ENCODE results near the gene RNF213. TPM values are rescaled to one million over a fixed set of nuclear protein-coding genes. Genes with fewer than 3 reads are reported as not detected.

The RNF213 gene
- polyA plus RNA-seq, 1 of the 3 experiments (the other 2 are of a cell fraction): 57.5 TPM

- Histone ChIP-seq H3K27ac (ENCODE audit: low read depth in 2 of 2, low read length in 1 of 2) (no peak overlapping the region), H3K4me3 (ENCODE audit: low read depth in 2 of 2, low read length in 1 of 2) (no peak overlapping the region), H3K27me3 (ENCODE audit: insufficient read depth) (no peaks in the 10 kb centered on the region), H3K36me3 (replicated peaks in 1 of 2; ENCODE audit: control insufficient read depth in 1 of 2, insufficient read depth in 2 of 2, low read length in 1 of 2) (peaks cover 17 to 37% of the 10 kb centered on the region in 2 experiments), H3K9ac (no peak overlapping the region), H3K79me2 (ENCODE audit: insufficient read depth) (peaks cover 8% of the 10 kb centered on the region), H3K9me2 (no peaks in the 10 kb centered on the region), H3F3A (replicated peaks; ENCODE audit: insufficient read depth) (no peaks in the 10 kb centered on the region), H3K4me1 (ENCODE audit: control insufficient read depth in 1 of 2, insufficient read depth in 2 of 2, low read depth in 1 of 2, low read length in 1 of 2) (no peaks in the 10 kb centered on the region; a peak in 1 of 4 replicates), H3K4me2 (no peak overlapping the region), H3K9me3 (no peaks in the 10 kb centered on the region), H4K20me1 (ENCODE audit: insufficient read depth) (peaks cover 4% of the 10 kb centered on the region; the same call in 1 of the 2 replicates), H2AFZ (ENCODE audit: low read depth) (no peak overlapping the region)
- TF ChIP-seq RCOR1 (IDR thresholded peaks at IDR 0.05; ENCODE audit: low read length): no peak
- TF ChIP-seq MEF2A (IDR thresholded peaks at IDR 0.05; ENCODE audit: borderline replicate concordance, low read depth): no peak
- no peak for TF ChIP-seq NRF1 (IDR thresholded peaks at IDR 0.05; ENCODE audit: low read depth, low read length)
- no peak for TF ChIP-seq EZH2phosphoT487 (IDR thresholded peaks at IDR 0.05; ENCODE audit: borderline replicate concordance, low read depth)
- TF ChIP-seq SIN3A (IDR thresholded peaks at IDR 0.05; ENCODE audit: borderline replicate concordance, low read depth, low read length): no peak
- no peak for TF ChIP-seq REST (IDR thresholded peaks at IDR 0.05; ENCODE audit: low read depth, low read length)
- no peak for TF ChIP-seq TEAD4 (IDR thresholded peaks at IDR 0.05; ENCODE audit: borderline replicate concordance, insufficient read depth)
- TF ChIP-seq USF2 (IDR thresholded peaks at IDR 0.05; ENCODE audit: borderline replicate concordance, low read depth, low read length): no peak
- no peak for TF ChIP-seq NFIC (IDR thresholded peaks at IDR 0.05; ENCODE audit: borderline replicate concordance)
- TF ChIP-seq GABPA (IDR thresholded peaks at IDR 0.05; ENCODE audit: low read depth): no peak
- TF ChIP-seq RXRA (IDR thresholded peaks at IDR 0.05; ENCODE audit: borderline replicate concordance, low read depth): no peak
- no peak for TF ChIP-seq ZBTB33 (IDR thresholded peaks at IDR 0.05; ENCODE audit: borderline replicate concordance, low read depth)
- CTCF ChIA-PET: interaction anchor here (0.7 kb wide), 1 partner anchor 176 kb away, joined by 3 read pairs; no protein-coding TSS in a partner anchor
- DNase-seq: no peak
- 98% methylated on average over 2 of the region's 2 CpGs for WGBS (ENCODE audit: low lambda C conversion rate)
- POLR2A ChIA-PET: no interaction called here
Observed at GRCh38 chr17:80269405-80269807, 8.8 kb downstream of the RNF213 start.

Data from SK-N-SH (cell line).